HG03565 (cell line): Measurements from ENCODE around the gene QSER1.

ENCODE experiments used
- ATAC-seq: cut with Tn5 transposase; IDR thresholded peaks from one replicate; pipeline ENCODE4 v1.9.1; 2021; ENCODE audit warnings: mild to moderate bottlenecking, moderate library complexity; ENCODE audit not compliant: unreplicated experiment

Gene QSER1

DNA sequence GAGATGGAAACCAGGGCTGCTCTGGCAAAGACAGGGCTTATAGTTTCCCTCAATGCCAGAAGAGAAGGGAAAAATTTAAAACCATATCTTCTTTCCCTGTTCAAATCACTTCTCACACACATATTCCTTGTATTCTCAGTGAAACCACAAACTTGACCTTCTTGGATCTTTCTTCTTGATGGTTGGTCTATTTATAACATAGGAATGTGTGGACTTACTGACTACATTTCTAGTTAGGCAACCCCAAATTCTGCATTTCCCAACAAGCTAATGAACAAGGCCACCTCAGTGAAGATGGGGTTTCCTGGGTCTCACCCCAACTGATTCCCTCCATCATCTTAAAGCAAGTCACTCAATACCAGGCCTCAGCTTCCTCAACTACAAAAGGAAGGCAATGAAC is 3.8 kb upstream of the QSER1 start:
- no peak for ATAC-seq

DNA sequence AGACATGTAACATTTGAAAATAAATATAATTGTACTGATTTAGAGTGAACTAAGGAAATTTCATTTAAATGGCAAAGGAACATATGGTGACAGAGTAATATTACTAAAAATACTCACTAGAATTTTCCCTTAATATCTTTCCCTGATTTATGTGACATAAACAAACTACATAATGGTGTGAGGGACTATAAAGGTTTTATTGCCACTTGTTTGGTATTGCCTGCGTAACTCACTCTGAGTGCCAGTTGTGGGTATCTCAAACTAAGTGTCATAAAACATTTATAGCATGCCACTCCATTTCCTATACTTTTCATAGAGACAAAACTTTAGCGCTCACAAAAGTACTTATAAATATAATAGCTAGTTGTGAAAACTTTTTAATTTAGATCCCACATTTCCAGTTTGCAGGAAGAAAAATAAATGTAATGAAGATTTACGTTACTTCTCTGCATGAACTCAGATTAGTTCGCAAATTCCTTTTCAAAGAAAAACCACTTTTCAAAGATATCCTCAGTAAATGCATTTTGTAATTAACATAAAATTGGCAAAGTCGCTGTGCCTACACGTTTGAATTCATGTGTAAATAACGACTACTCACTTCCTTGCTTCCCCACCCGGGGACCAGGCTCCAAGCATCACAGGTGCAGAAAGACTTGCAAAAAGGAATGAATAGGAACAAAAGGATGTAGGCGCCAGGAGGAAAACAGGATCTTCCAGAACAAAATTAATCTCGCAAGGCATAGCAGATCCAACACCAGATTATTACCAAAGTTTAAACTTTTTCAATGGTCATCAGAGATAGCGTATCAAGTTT is 1.6 kb upstream of the QSER1 start:
- ATAC-seq = no peak

DNA sequence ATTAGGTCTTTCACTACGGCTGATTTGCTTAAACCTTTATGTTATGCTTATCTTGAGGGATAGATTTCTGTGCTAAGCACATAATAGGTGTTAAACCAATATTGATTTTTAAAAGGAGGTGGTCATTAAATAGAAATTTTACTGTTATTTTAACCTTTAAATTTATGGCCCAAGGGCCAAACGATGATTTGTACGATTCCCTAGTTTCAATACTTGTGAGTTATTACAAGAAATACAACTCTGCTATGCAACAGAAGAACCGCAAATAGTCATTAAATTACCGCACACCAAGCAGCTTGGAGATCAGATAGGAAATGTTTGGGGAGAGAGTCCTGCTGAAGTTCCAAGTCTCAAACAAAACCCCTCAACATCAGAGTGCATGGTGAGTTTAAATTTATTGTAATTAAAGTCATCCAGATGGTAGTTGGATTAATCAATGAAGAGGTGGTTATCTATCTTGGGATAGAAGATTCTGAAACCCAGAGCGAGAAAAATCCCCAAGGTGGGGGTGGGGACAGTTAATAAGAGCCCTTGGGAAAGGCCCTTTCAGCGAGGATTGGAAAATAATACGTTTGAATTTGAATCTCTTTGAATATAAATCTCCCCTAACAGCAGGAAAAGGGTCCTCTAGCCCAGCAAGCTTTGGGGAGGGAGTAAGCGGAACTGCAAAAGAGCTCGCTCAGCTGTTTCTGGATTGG is 805 bp upstream of the QSER1 start:
- no peak for ATAC-seq

DNA sequence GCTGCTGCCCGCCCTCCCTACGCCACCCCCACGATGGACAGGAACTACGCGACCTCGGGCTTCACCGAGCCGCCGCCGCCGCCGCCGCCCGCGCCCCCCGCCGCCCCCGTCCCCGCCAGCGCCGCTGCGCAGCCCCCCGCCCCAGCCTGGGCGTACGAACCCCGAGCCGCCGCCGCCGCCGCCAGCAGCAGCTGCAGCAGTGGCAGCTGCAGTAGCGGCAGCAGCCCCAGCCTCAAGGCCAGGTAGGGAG is 407 bp downstream of the QSER1 start:
- ATAC-seq = no peak

DNA sequence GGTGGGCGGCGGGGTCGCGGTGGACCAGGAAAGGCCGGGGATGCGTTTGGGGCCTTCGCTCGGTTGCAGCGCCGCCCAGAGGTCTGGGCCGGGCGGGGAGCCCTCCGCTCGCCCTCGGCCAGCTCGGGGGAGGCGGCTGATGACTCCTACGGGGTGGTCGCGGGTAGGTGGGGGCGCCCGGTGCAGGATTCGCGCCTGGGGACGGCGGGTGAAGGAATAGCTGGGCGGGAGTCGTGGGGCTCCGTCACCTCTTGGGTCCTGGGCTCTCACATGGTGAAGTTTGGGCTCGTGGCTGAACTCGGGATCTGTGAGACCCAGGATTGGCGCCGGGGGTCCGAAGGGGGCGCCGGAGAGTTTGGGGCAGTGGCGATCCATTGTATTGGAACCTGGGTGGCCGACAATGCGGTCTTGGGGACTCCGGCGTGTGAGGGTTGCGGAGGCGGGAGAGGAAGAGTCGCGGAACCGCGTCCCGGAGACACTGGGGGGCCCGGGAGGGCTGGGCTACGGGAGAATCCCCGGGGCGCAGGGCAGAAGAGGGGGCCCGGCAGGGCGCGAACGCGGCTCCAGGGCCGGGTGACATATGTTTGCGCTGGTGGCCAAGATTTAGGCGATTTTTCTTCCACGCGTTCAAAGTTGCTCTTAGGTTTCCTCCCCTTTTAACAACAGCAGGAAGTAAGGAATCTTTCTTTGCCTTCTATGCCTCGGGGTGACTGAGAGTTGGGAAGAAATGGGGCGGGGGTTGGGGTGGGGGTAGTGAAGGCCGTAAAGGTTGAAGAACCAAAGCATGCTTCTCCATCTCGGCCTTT is 935 bp downstream of the QSER1 start:
- peak; percentile 15 for ATAC-seq

DNA sequence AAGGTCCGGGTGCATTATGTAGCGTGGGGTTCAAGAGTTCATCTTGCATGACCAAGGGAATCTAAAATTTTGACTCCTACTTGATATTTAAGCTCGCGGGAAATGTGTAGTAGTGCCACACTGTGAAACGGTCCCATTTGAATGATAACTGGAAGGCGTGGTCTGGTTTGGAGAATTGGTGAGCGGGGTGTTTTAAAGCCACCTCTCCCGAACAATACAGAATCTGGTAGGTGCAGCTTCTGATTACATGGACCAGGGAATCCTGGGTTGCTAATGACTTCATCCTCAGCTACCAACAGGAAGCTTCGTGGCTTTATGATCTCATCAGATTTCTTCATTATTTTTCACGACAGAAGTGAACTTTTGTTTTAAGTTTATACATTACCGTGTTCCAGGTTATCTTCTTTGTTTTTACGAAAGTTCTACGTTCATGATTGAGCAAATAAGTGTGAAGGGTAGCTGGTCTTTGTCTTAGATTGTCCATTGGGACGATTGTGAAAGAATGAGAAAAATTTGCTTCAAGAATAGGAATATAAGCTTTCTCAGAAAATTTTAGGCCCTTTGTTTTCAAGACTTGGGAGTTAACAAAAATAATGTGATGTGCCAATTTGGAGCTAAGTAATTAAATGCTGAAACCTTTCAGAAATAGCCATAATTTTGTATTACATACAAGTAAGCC is 1.7 kb downstream of the QSER1 start:
- no peak for ATAC-seq

DNA sequence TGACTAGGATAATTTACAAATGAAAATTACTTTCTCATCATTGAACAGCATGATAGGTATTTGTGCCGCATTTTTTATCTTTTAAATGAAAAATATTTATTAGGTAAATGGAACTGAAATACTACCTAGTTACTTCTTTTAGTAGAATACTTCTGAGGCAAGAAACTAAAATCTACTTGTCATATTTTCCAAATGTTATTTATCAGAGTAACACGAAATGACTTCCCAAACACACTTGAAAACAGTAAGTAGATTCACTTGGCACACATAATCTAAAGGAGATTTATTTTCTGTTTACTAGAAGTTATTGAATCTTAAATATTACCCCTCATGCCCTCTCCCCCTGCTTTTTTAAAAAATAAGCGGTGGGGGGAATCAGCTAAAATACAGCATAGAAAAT is 2.3 kb downstream of the QSER1 start:
- no peak for ATAC-seq

DNA sequence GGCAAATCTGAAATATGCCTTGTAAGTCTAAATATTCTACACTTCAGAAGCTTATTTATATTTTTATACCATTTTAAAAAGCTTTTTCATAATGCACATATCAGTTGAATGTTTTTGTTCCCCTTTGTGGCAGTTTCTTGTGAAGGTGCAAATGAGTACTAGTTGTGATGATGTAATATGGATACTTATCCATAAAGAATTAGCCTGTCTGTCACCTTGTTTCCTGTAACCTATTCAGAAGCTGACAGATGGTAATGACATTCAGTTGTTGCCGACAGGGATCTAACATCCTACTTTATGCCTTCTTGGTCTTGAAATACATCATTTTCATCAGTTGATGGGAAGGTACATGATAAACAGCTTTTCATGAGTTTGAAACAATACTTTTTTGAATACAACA is 2.9 kb downstream of the QSER1 start:
- no peak for ATAC-seq

DNA sequence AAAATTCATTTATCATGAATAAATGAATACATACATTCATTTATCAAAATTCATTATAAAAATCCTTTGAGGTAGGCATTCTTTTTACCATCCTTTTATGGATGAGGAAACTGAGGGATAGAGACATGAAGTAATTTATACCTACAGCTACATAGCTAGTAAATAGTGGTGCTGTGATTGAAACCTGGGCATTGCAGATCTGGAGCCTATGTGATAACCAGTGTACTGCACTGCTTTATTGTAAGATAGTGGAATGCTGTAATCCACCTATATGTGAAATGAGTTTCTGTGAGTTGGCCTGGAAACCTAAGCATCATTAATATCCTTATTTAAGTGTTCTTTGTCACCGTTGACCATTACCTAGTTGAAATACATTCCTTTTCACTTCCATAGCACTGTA is 4.5 kb downstream of the QSER1 start:
- no peak for ATAC-seq

DNA sequence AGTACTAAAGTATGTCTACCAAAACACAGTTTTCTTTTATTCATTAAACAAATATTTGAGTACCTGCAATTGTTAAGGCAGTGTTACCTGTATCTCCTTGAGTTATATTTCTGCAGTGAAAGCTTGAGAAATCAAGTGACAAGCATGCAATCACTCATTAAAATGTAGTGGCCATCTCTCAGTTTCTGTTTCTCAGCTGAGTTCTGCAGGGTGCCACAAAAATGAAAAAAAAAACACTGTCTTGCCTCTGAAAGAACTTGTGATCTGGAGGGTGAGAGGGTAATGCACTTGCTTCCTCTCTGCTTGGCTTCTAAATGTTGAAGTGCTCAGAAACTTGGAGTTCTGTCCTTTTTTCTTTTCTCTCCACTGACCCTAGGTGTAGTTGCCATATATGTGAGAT is 6.8 kb downstream of the QSER1 start:
- ATAC-seq = peak; percentile 47

DNA sequence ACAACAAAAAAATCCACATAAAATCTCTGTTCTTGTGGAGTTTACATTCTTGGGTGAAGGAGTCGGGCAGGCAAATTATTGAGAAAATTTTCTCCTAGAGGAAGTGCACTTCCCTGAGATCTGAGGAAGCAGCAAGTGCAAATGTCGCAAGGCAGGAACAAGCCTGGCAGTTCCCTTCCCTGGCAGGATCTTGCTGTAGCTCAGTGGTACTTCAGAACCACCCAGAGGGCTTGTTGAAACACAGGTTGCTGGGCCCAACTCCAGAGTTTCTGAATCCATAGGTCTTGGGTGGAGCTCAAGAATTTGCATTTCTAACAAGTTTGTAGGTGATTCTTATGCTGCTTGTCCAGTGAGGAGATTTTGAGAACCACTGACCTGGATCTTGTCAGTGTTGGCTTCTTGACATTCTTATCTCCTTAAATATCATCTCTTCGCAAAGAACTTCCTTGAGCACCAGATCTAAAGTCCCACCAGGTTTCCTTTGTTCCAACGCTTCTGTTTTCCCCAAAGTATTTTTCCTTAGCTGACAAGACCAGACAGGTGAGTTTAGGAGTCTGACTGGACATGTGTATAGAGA is 9.6 kb downstream of the QSER1 start:
- no peak for ATAC-seq

DNA sequence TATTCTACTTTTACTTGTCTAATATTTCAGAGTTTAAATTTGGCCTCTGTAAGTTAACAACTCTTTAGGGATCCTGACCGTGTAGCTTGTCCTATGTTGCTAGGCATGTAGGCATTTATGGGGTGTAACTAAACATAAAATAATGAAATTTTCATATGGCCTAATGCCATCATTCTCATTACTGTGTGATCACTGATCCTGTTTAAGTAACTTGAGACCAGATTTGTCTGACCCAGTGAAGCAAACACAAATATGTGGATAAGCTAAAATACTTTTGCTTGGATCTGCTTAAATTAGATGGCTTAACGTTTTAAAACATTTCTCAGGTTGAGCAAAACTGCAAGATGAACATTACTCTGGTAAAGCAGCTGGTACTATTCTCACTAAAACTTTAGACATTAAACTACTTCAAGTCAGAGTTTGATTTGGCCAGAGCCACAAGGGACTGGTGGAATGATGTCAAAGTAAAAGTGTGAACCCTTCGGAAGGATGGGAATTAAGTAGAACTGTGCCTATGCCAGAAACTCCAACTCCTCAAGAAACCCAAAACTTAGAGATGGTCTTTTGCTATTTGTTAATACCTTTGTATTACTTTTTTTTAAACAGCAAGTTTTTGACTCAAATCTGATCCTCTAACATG is 12.5 kb downstream of the QSER1 start:
- ATAC-seq = no peak

DNA sequence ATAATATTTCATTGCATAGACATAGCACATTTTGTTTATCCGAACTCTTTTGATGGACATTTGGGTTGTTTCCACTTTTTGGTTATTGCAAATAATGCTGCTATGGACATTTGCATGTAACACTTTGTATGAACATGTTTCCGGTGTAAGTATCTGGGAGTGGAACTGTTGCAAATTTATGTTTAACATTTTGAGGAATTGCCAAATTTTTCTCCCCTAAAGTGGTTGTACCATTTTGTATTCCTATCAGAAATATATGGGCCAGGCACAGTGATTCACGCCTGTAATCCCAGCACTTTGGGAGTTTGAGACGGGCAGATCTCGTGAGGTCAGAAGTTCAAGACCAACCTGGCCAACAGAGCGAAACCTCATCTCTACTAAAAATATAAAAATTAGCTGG is 16.0 kb downstream of the QSER1 start:
- ATAC-seq = no peak

DNA sequence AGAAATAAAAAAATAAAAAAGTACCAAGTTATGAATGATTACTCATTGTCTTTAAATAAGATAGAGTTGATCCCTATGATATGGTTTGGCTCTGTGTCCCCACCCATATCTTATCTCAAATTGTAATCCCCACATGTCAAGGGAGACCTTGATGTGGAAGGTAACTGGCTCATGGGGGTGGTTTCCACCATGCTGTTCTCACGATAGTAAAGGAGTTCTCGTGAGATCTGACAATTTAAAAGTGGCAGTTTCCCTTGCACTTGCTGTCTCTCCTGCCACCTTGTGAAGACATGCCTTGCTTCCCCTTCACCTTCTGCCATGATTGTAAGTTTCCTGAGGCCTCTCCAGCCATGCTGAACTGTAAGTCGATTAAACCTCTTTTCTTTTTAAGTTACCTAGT is 18.8 kb downstream of the QSER1 start:
- ATAC-seq = no peak

DNA sequence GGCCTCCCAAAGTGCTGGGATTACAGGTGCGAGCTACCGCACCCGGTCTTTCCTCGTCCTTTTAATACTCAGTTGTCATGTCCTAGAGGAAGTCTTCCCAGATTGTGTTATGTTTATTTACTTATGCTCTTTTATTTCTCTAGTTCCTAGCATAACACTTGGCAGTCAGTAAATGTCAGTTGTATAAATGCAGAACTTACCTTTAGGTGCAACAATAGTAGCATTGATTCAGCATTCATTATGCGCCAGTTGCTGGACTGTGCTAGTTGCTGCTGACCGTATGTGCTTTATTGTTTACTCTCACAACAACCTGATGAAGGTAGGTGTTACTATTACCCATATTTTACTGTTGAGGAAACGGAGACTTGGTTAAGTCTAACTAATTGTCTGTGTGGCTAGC is 20.8 kb downstream of the QSER1 start:
- no peak for ATAC-seq

DNA sequence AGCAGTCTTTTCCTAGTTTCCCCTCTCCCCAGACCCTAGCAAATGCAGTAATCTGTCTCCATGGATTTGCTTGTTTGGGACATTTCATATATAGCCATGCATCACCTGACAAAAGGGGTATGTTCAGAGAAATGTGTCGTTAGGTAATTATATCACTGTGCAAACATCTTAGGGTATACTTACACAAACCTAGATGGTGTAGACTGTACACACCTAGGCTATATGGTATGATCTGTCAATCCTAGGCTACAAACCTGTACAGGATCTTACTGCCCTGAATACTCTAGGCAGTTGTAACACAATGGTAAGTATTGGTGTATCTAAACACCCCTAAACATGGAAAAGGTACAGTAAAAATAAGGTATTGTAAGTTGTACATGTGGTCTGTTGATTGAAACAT is 23.8 kb downstream of the QSER1 start:
- ATAC-seq = no peak

DNA sequence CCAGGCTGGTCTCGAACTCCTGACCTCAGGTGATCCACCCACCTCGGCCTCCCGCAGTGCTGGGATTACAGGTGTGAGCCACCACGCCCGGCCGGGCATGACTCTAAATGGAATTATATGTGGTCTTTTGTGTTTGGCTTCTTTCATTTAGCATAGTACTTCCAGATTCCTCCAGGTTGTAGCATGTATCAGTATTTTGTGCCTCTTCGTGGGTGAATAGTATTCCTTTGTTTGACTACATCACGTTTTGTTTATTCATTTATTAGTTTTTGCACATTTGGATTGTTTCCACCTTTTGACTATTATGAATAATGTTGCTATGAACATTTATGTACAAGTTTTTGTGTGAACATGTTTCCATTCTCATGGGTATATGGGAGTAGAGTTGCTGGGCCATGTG is 24.4 kb downstream of the QSER1 start:
- ATAC-seq = no peak

DNA sequence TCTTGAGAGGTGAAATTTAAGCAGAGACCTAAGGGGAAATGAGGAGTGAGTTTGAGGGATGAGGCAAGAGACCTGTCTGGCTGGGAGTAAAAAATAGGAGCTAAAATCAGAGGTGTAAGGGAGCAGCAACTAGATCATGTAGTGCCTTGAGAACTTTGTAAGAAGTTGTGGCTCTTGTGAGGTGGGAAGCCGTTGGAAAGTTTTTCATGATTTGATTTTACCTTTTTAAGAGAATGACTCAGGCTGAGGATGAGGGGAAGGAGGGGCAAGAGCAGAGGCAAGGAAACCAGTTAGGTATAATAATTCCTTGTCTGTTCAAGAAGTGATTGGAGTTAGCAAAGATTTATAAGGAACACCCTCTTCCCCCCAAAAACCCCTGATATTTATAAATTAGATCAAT is 25.8 kb downstream of the QSER1 start:
- no peak for ATAC-seq

DNA sequence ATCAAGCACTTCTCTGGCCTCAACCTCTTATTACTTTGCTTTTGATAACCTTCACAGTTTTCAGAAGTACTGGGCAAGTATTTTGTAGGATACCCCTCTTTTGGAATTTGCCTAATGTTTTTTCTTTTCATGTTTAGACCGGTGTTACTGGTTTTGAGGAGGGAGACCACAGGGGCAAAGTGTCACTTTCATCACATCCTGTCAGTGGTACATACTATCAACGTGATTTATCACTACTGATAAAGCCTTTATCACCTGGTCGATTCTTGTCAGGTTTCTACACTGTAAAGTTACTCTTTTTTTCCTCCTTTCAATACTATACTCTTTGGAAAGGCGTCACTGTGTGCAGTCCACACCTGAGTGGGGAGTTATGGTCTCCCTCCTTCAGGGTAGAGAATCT is 26.7 kb downstream of the QSER1 start:
- ATAC-seq = no peak

DNA sequence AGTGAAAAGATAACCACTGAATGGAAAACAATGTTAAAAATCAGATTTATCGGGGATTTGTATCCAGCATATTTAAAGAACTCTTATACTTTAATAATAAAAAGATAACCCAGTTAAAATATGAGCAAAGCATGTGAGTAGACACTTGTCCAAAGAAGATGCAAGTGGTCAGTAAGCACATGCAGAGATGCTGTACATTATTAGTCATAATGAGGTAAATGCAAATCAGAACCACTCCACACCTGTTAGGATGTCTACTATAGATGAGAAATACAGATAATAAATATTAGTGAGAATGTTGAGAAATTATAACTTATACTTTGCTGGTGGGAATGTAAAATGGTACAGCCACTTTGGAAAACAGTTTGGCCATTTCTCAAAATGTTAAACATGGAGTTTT is 28.0 kb downstream of the QSER1 start:
- ATAC-seq = no peak

DNA sequence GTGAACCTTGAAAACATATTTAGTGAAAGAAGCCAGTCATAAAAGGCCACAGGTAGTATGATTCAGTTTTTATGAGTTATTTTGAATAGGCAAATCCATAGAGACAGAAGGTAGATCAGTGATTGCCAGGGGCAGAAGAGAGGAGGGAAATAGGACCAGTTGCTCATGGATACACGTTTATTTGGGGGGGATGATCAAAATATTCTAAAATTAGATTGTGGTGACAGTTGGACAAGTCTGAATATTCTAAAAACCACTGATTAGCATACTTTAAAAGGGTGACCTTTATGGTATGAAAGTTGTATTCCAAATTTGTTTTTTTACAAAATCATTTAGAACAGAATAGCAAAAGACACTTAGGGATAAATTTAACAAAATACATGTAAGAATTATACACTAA is 28.6 kb downstream of the QSER1 start:
- ATAC-seq = no peak
